DND-41 (cell line): ENCODE measurements around the gene DCAF8.

Experiments used
- ATAC-seq: fragments of 200-7000 bp; cut with Tn5 transposase; 3 replicates; pipeline ENCODE4 v1.9.1; 2021; ENCODE audit warnings: low read depth; ENCODE audit not compliant: insufficient read depth
- DNase-seq: peaks from one replicate; pipeline ENCODE4 v3.0.0-alpha.2; 2020
- H2AFZ ChIP-seq: 2 replicates; pipeline ENCODE4 v1.6.0; 2012; ENCODE audit warnings: low read depth, low read length
- H3K27ac ChIP-seq: 2 replicates; pipeline ENCODE4 v1.5.1; 2012; ENCODE audit warnings: low read length, inconsistent platforms
- H3K27me3 ChIP-seq: fragments of 200-600 bp; sonication (generic); 2 replicates; pipeline ENCODE4 v1.6.0; 2012; ENCODE audit warnings: low read length, mild to moderate bottlenecking, inconsistent platforms; ENCODE audit not compliant: insufficient read depth, poor library complexity
- H3K36me3 ChIP-seq: 2 replicates; pipeline ENCODE4 v1.5.1; 2012; ENCODE audit warnings: low read length, inconsistent platforms; ENCODE audit not compliant: insufficient read depth
- H3K4me1 ChIP-seq: 2 replicates; pipeline ENCODE4 v1.5.1; 2012; ENCODE audit warnings: mild to moderate bottlenecking, low read length; ENCODE audit not compliant: insufficient read depth
- H3K4me2 ChIP-seq: 2 replicates; pipeline ENCODE4 v1.6.0; 2012; ENCODE audit warnings: mild to moderate bottlenecking, moderate library complexity, low read length, inconsistent platforms; ENCODE audit not compliant: insufficient read depth
- H3K4me3 ChIP-seq, 2 experiments: fragments of 200-600 bp in 1 of 2; shearing (Covaris generic) in 1 of 2; 2 replicates each; pipeline ENCODE4 v1.5.1; 2012 to 2016; ENCODE audit warnings: inconsistent platforms in 2 of 2, low read length in 2 of 2, mild to moderate bottlenecking in 2 of 2, low read depth in 1 of 2, moderate library complexity in 1 of 2
- H3K79me2 ChIP-seq: 2 replicates; pipeline ENCODE4 v1.6.0; 2012; ENCODE audit warnings: low read length, inconsistent platforms; ENCODE audit not compliant: insufficient read depth
- H3K9ac ChIP-seq: 2 replicates; pipeline ENCODE4 v1.6.0; 2012; ENCODE audit warnings: low read depth, mild to moderate bottlenecking, inconsistent platforms, low read length, moderate library complexity
- H3K9me3 ChIP-seq: 2 replicates; pipeline ENCODE4 v1.5.1; 2012; ENCODE audit warnings: low read length, moderate library complexity, mild to moderate bottlenecking, inconsistent platforms; ENCODE audit not compliant: insufficient read depth, severe bottlenecking
- H4K20me1 ChIP-seq: 2 replicates; pipeline ENCODE4 v1.6.0; 2012; ENCODE audit warnings: low read length; ENCODE audit not compliant: insufficient read depth
- CTCF ChIP-seq: IDR thresholded peaks from 2 replicates; pipeline ENCODE4 v1.5.1; 2012; ENCODE audit warnings: borderline replicate concordance, low read length, moderate library complexity, mild to moderate bottlenecking; ENCODE audit not compliant: poor library complexity, severe bottlenecking; ENCODE audit errors: extremely low read depth
- EZH2 ChIP-seq: IDR thresholded peaks from 3 replicates; pipeline ENCODE4 v1.6.1; 2012; ENCODE audit warnings: borderline replicate concordance, low read depth, mild to moderate bottlenecking, moderate library complexity, low read length, inconsistent platforms; ENCODE audit not compliant: severe bottlenecking

DCAF8 gene

DNA sequence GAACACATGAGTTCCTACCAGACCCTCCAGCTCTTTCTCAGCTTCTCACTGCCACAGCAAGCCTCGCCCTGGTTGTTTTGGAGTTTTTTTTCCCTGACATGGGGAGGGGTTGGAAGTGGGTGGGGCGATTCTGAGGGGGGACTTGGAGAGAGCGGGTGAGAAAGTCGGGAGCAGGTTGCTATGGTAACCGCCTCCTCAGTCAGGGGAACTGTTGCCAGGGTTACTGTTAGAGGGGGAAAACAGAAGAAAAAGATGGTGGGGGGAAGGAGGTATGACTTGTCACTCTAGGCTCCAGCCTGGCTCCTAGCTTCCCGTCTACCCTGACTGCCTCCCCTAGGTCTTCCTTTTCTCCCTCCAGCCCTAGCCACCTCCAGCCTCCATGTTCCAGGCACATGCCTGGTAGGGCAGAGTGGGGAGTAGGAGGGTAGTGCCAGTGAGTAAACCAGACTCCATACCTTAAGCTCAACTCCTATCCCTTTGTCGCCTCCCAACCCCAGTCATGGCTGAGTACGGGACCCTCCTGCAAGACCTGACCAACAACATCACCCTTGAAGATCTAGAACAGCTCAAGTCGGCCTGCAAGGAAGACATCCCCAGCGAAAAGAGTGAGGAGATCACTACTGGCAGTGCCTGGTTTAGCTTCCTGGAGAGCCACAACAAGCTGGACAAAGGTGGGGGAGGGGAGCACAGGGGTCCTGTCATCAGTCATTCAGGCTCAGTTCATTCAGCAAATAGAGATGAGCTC, 51.1 kb downstream of the DCAF8 start:
- H3K79me2 ChIP-seq: 0 out of 2 replicates have a peak, but pooled peaks cover 10% of the 10 kb centered on the region
- no peaks in the 10 kb centered on the region for H3K9me3 ChIP-seq
- peaks cover 72% of the 10 kb centered on the region for H3K36me3 ChIP-seq
- no peak overlapping the region for H3K9ac ChIP-seq
- H3K4me1 ChIP-seq: peaks cover 8% of the 10 kb centered on the region
- no peak for DNase-seq
- H3K27me3 ChIP-seq: no peaks in the 10 kb centered on the region
- peaks cover 21% of the 10 kb centered on the region; the same call in 1 of the 2 replicates for H4K20me1 ChIP-seq
- H3K27ac ChIP-seq: no peak overlapping the region
- H3K4me3 ChIP-seq: no peak overlapping the region
- H2AFZ ChIP-seq: no peak overlapping the region
- TF ChIP-seq CTCF (no peak), EZH2 (no peak)
- no peak for ATAC-seq
- no peak overlapping the region for H3K4me2 ChIP-seq

GRCh38 chr1:160210561-160210960, 51.8 kb downstream of the DCAF8 start:
- H4K20me1 ChIP-seq: peaks cover 21% of the 10 kb centered on the region; the same call in 1 of the 2 replicates

DNA sequence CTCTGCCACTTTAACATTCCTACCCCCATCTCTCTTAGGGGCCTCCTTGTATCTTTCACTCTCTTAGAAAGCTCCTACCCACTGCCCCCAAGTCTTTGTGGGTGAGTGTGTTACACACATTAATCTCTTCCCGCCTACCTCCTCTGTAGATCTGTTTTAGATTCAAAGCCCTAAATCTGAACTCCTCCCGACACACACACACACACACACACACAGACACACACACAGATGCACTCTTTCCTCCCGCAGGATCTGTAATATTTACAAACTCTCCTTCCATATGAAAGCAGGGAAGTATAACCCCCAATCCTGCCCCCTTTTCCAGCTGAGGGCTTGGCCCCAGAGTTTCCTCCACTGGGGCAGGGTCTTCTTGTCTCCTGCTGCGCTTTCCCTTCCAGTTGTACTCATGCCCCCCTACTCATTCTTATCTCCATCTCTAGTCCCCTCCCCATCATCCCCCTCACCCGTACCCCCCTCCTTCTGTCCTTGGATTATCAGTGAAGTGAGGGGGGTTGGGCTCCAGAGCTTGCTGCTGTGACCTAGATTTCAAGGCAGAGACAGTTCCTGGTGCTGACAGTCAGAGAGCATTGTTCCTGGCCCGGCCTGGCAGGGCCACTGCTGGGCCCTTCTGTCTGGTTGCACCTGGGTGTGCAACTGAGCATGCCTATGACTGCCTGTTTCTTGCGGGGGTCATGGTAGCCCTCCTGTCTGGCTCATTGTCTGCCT, 52.9 kb downstream of the DCAF8 start:
- DNase-seq: no peak
- peaks cover 19% of the 10 kb centered on the region for H3K79me2 ChIP-seq
- no peak overlapping the region for H3K27ac ChIP-seq
- H2AFZ ChIP-seq: no peak overlapping the region
- no peaks in the 10 kb centered on the region for H3K9me3 ChIP-seq
- no peaks in the 10 kb centered on the region for H3K27me3 ChIP-seq
- peaks cover 20% of the 10 kb centered on the region for H3K4me1 ChIP-seq
- H3K4me2 ChIP-seq: no peak overlapping the region
- peaks cover 21% of the 10 kb centered on the region; the same call in 1 of the 2 replicates for H4K20me1 ChIP-seq
- H3K36me3 ChIP-seq: peaks cover 55% of the 10 kb centered on the region
- H3K9ac ChIP-seq: no peak overlapping the region
- no peak for ATAC-seq
- TF ChIP-seq EZH2: no peak
- no peak for TF ChIP-seq CTCF
- H3K4me3 ChIP-seq: no peak overlapping the region

More at GRCh38 chr1:160210561-160210960, 51.8 kb downstream of the DCAF8 start:
- Histone ChIP-seq H2AFZ (no peak overlapping the region), H3K4me2 (no peak overlapping the region), H3K36me3 (peaks cover 66% of the 10 kb centered on the region), H3K27me3 (no peaks in the 10 kb centered on the region), H3K27ac (no peak overlapping the region), H3K4me1 (peaks cover 14% of the 10 kb centered on the region), H3K9ac (no peak overlapping the region), H3K79me2 (peaks cover 16% of the 10 kb centered on the region), H3K9me3 (no peaks in the 10 kb centered on the region), H3K4me3 (no peak overlapping the region)
- DNase-seq (no peak), ATAC-seq (no peak)
- TF ChIP-seq EZH2 (no peak), CTCF (no peak)
